Loucy (cell line): ENCODE measurements around the gene OR8K5.
"Not testable (repeated sequence)": the region's sequence is repeated elsewhere in the genome, so short reads cannot be mapped to it uniquely, and the experiment has no call there.

ENCODE experiments used
- H2AFZ ChIP-seq: fragments of 200-600 bp; sonication (generic); 2 replicates; pipeline ENCODE4 v1.6.0; 2016; ENCODE audit warnings: antibody characterized with exemption, mild to moderate bottlenecking, low read length, moderate library complexity
- H3F3A ChIP-seq: fragments of 200-600 bp; 2 replicates; pipeline ENCODE4 v1.6.0; 2016; ENCODE audit warnings: antibody characterized with exemption, low read depth, mild to moderate bottlenecking
- H3K27me3 ChIP-seq: fragments of 200-600 bp; sonication (generic); 2 replicates; pipeline ENCODE4 v1.6.1; 2014; ENCODE audit warnings: low read length, mild to moderate bottlenecking; ENCODE audit not compliant: insufficient read depth, poor library complexity, severe bottlenecking
- H3K36me3 ChIP-seq: fragments of 200-600 bp; sonication (generic); 2 replicates; pipeline ENCODE4 v1.6.1; 2016; ENCODE audit warnings: low read length; ENCODE audit not compliant: insufficient read depth
- H3K4me1 ChIP-seq: fragments of 200-600 bp; sonication (generic); 2 replicates; pipeline ENCODE4 v1.5.1; 2014; ENCODE audit warnings: low read length, mild to moderate bottlenecking; ENCODE audit not compliant: insufficient read depth, poor library complexity, severe bottlenecking
- H3K4me2 ChIP-seq: fragments of 200-600 bp; sonication (generic); 2 replicates; pipeline ENCODE4 v1.6.0; 2014; ENCODE audit warnings: antibody characterized with exemption, low read length, low read depth, mild to moderate bottlenecking; ENCODE audit not compliant: poor library complexity, severe bottlenecking
- H3K4me3 ChIP-seq: fragments of 200-600 bp; sonication (generic); 2 replicates; pipeline ENCODE4 v1.5.1; 2014; ENCODE audit warnings: low read length, mild to moderate bottlenecking, mixed read lengths; ENCODE audit not compliant: poor library complexity, severe bottlenecking
- H3K79me2 ChIP-seq: fragments of 200-600 bp; sonication (generic); 2 replicates; pipeline ENCODE4 v1.6.1; 2014; ENCODE audit warnings: low read length; ENCODE audit not compliant: insufficient read depth
- H3K9ac ChIP-seq: fragments of 200-600 bp; sonication (generic); 2 replicates; pipeline ENCODE4 v1.6.0; 2014; ENCODE audit warnings: mild to moderate bottlenecking, low read depth, low read length, moderate library complexity; ENCODE audit not compliant: poor library complexity, severe bottlenecking
- H3K9me2 ChIP-seq: fragments of 200-600 bp; sonication (generic); replicated peaks from 2 replicates; pipeline ENCODE4 v1.6.1; 2016; ENCODE audit warnings: low read depth, low read length, mixed read lengths
- H3K9me3 ChIP-seq: fragments of 200-600 bp; sonication (generic); 2 replicates; pipeline ENCODE4 v1.6.1; 2014; ENCODE audit warnings: mild to moderate bottlenecking, antibody characterized with exemption, low read length, low read depth; ENCODE audit not compliant: insufficient read depth
- H4K20me1 ChIP-seq: fragments of 200-600 bp; sonication (generic); 2 replicates; pipeline ENCODE4 v1.6.0; 2014; ENCODE audit warnings: antibody characterized with exemption, low read length, mild to moderate bottlenecking; ENCODE audit not compliant: insufficient read depth, poor library complexity, severe bottlenecking
- CTCF ChIP-seq: fragments of 200-600 bp; sonication (generic); conservative IDR thresholded peaks from 2 replicates; pipeline ENCODE4 v1.5.1; 2014; ENCODE audit warnings: mild to moderate bottlenecking, antibody characterized with exemption, low read length
- EZH2phosphoT487 ChIP-seq: fragments of 200-600 bp; IDR thresholded peaks from 2 replicates; pipeline ENCODE4 v1.6.1; 2018; ENCODE audit warnings: antibody characterized with exemption, mild to moderate bottlenecking, moderate library complexity, borderline replicate concordance

Gene OR8K5

DNA sequence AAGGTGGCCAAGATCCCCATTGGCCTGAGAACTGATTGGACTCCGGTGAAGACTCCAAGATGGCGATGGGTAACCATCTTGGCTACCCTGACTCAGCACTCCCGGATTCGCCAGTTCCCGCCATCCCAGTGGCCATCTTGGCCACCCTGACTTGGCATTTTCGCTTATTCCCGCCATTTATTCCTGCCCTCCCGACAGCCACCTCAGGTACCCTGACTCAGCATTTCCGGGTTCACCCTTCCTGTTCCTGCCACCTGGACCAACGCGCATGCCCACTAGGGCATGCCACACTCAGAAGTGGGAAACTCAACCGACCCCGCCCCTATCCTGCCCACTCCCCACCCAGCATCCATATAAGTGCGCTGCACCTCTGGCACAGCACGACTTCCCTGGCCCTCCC lies 7.8 kb downstream of the OR8K5 start:
- Histone ChIP-seq H3K79me2 (no peaks in the 10 kb centered on the region), H3K36me3 (no peaks in the 10 kb centered on the region), H2AFZ (no peak overlapping the region), H3K4me1 (no peaks in the 10 kb centered on the region), H3K9ac (no peak overlapping the region), H4K20me1 (no peaks in the 10 kb centered on the region), H3K9me2 (no peaks in the 10 kb centered on the region), H3K4me2 (no peak overlapping the region), H3K27me3 (no peaks in the 10 kb centered on the region), H3F3A (no peaks in the 10 kb centered on the region), H3K4me3 (no peak overlapping the region), H3K9me3 (no peaks in the 10 kb centered on the region)
- no peak for TF ChIP-seq CTCF
- no peak for TF ChIP-seq EZH2phosphoT487

- Histone ChIP-seq H3K9ac (no peak overlapping the region), H3K9me2 (no peaks in the 10 kb centered on the region), H3K27me3 (no peaks in the 10 kb centered on the region), H4K20me1 (no peaks in the 10 kb centered on the region), H3K4me2 (no peak overlapping the region), H3K79me2 (no peaks in the 10 kb centered on the region), H3K4me3 (no peak overlapping the region), H3K4me1 (no peaks in the 10 kb centered on the region), H3K36me3 (no peaks in the 10 kb centered on the region), H3F3A (no peaks in the 10 kb centered on the region), H2AFZ (no peak overlapping the region), H3K9me3 (no peaks in the 10 kb centered on the region)
- TF ChIP-seq EZH2phosphoT487 (no peak), CTCF (no peak)
These were observed 8.7 kb downstream of the OR8K5 start for GRCh38 chr11:56151376-56151775.

DNA sequence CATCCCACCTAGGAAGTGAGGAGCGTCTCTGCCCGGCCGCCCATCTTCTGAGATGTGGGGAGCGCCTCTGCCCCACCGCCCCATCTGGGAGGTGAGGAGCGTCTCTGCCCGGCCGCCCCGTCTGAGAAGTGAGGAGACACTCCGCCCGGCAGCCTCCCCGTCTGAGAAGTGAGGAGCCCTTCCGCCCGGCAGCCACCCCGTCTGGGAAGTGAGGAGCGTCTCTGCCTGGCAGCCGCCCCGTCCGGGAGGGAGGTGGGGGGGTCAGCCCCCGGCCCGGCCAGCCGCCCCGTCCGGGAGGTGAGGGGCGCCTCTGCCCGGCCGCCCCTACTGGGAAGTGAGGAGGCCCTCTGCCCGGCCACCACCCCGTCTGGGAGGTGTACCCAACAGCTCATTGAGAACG lies 16.4 kb downstream of the OR8K5 start:
- not testable (repeated sequence) for H3K4me1 ChIP-seq, H3K79me2 ChIP-seq, H4K20me1 ChIP-seq, H3K36me3 ChIP-seq, H2AFZ ChIP-seq, H3F3A ChIP-seq, H3K4me3 ChIP-seq, H3K9me2 ChIP-seq, H3K9ac ChIP-seq, H3K27me3 ChIP-seq, H3K4me2 ChIP-seq, H3K9me3 ChIP-seq

DNA sequence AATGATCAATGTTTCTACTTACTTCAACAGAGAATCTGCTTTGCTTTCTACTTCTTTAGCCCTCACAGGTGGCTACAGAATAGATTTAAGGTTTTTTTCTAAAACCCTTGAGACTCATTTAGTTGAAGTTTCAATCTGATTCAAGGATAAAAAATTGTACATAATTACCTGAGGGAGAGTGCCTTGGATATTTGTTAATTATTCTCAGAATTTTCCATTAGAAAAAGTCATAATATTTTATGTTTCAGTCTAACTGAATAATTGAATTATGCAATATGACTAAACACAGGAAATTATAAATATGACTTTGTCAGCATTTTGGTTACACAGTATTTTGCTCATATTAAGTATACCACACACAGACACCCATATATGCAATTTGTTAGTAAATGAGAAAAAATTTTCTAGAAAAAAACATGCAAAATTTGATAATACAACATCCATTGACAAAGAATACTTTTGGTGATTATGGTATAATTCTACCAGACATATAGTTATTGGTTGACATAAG lies 19.9 kb downstream of the OR8K5 start, which contains the start of gene OR8J3:
Gene OR8J3 (minus strand): TSS at position 51 of the 511 bp plus-strand sequence. CDS start 2,483 bp downstream, outside the sequence.
- Histone ChIP-seq H4K20me1 (no peaks in the 10 kb centered on the region), H3F3A (no peaks in the 10 kb centered on the region), H3K4me1 (no peaks in the 10 kb centered on the region), H2AFZ (no peak within 1 kb of the TSS), H3K9me3 (no peaks in the 10 kb centered on the region), H3K36me3 (no peaks in the 10 kb centered on the region), H3K9me2 (no peaks in the 10 kb centered on the region), H3K9ac (no peak within 1 kb of the TSS), H3K4me2 (no peak within 1 kb of the TSS), H3K79me2 (no peaks in the 10 kb centered on the region), H3K4me3 (no peak within 1 kb of the TSS), H3K27me3 (no peaks in the 10 kb centered on the region)
- no peak for TF ChIP-seq EZH2phosphoT487
- TF ChIP-seq CTCF: no peak
